ENCODE measurements around the gene TSHZ2. TPM values are rescaled to one million over a fixed set of nuclear protein-coding genes. Genes with fewer than 3 reads are reported as not detected.

Gene TSHZ2
- total RNA-seq, 1 experiment from 2014 or later, result 2.3 TPM

GRCh38 chr20:53497246-53497645, 525.1 kb downstream of the TSHZ2 start:
- H3K9me3 Mint-ChIP-seq (ENCODE audit: unreplicated experiment), result peaks cover 15% of the 10 kb centered on the region
- TF ChIP-seq CTCF (IDR thresholded peaks at IDR 0.05; ENCODE audit: unreplicated experiment), result no peak
- no peaks in the 10 kb centered on the region for H3K27me3 Mint-ChIP-seq (ENCODE audit: insufficient read depth, unreplicated experiment)
- ChIA-PET CTCF (interaction anchor here (0.7 to 1.2 kb wide), 3 partner anchors 8 to 776 kb away, joined by 3 read pairs; no protein-coding TSS in a partner anchor), POLR2A (no interaction called here)
- no peak overlapping the region for H3K4me3 Mint-ChIP-seq (ENCODE audit: unreplicated experiment)
- no TSS peak for BruUV-seq (replicated peaks)
- H3K36me3 Mint-ChIP-seq (ENCODE audit: insufficient read depth, unreplicated experiment), result no peaks in the 10 kb centered on the region
- peaks cover 2% of the 10 kb centered on the region for H3K4me1 Mint-ChIP-seq (ENCODE audit: insufficient read depth, unreplicated experiment)
- intact Hi-C loops (cut with micrococcal nuclease), result no loop called here
- H3K27ac Mint-ChIP-seq (ENCODE audit: low read depth, unreplicated experiment), result no peak overlapping the region
- DNase-seq (ENCODE audit: unreplicated experiment), result no peak

- Mint-ChIP-seq H3K27me3 (ENCODE audit: insufficient read depth, unreplicated experiment) (no peaks in the 10 kb centered on the region), H3K36me3 (ENCODE audit: insufficient read depth, unreplicated experiment) (no peaks in the 10 kb centered on the region), H3K27ac (ENCODE audit: low read depth, unreplicated experiment) (no peak overlapping the region), H3K9me3 (ENCODE audit: unreplicated experiment) (peaks cover 15% of the 10 kb centered on the region), H3K4me1 (ENCODE audit: insufficient read depth, unreplicated experiment) (no peaks in the 10 kb centered on the region), H3K4me3 (ENCODE audit: unreplicated experiment) (no peak overlapping the region)
- BruUV-seq (replicated peaks), result no TSS peak
- intact Hi-C loops (cut with micrococcal nuclease), result no loop called here
- TF ChIP-seq CTCF (IDR thresholded peaks at IDR 0.05; ENCODE audit: unreplicated experiment), result no peak
- no peak for DNase-seq (ENCODE audit: unreplicated experiment)
- POLR2A ChIA-PET, result no interaction called here
- CTCF ChIA-PET, result interaction anchor here (0.6 to 0.7 kb wide), 2 partner anchors 10 to 571 kb away, joined by 4 read pairs; no protein-coding TSS in a partner anchor
Measured at GRCh38 chr20:53498341-53498740, 526.2 kb downstream of the TSHZ2 start.

DNA sequence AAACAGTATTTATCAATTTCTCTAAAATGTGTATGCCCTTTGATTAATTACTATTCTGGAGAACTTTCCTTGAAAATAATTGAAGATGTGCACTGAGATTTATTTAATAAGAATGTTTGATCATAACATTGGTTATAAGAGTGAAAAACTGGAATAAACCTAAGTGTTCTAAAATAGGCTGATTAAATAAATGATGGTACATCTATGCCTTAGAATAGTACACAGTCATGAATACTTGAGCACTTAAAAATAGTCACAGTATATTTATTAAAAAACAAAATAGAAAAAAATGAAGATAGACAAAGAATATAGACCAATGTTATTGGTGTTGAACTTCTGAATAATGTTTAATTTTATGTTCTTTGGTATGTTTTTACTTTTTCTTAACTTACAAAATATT, 528.5 kb downstream of the TSHZ2 start:
- intact Hi-C loops (cut with micrococcal nuclease), result no loop called here
- BruUV-seq (replicated peaks), result no TSS peak
- no peak overlapping the region for H3K27ac Mint-ChIP-seq (ENCODE audit: low read depth, unreplicated experiment)
- no peak for TF ChIP-seq CTCF (IDR thresholded peaks at IDR 0.05; ENCODE audit: unreplicated experiment)
- H3K9me3 Mint-ChIP-seq (ENCODE audit: unreplicated experiment), result peaks cover 15% of the 10 kb centered on the region
- DNase-seq (ENCODE audit: unreplicated experiment), result no peak
- no peaks in the 10 kb centered on the region for H3K4me1 Mint-ChIP-seq (ENCODE audit: insufficient read depth, unreplicated experiment)
- H3K27me3 Mint-ChIP-seq (ENCODE audit: insufficient read depth, unreplicated experiment), result no peaks in the 10 kb centered on the region
- ChIA-PET POLR2A (no interaction called here), CTCF (interaction anchor here (0.7 kb wide), 1 partner anchor 1280 kb away, joined by 3 read pairs; no protein-coding TSS in a partner anchor)
- no peaks in the 10 kb centered on the region for H3K36me3 Mint-ChIP-seq (ENCODE audit: insufficient read depth, unreplicated experiment)
- no peak overlapping the region for H3K4me3 Mint-ChIP-seq (ENCODE audit: unreplicated experiment)

GRCh38 chr20:53502820-53503219, 530.7 kb downstream of the TSHZ2 start:
- H3K4me1 Mint-ChIP-seq (ENCODE audit: insufficient read depth, unreplicated experiment), result no peaks in the 10 kb centered on the region
- ChIA-PET CTCF (interaction anchor here (1.0 kb wide), 1 partner anchor 1124 kb away, joined by 3 read pairs; no protein-coding TSS in a partner anchor), POLR2A (no interaction called here)
- peaks cover 7% of the 10 kb centered on the region for H3K9me3 Mint-ChIP-seq (ENCODE audit: unreplicated experiment)
- H3K27me3 Mint-ChIP-seq (ENCODE audit: insufficient read depth, unreplicated experiment), result no peaks in the 10 kb centered on the region
- no peak overlapping the region for H3K4me3 Mint-ChIP-seq (ENCODE audit: unreplicated experiment)
- H3K36me3 Mint-ChIP-seq (ENCODE audit: insufficient read depth, unreplicated experiment), result no peaks in the 10 kb centered on the region
- BruUV-seq (replicated peaks), result no TSS peak
- DNase-seq (ENCODE audit: unreplicated experiment), result no peak
- no peak for TF ChIP-seq CTCF (IDR thresholded peaks at IDR 0.05; ENCODE audit: unreplicated experiment)
- H3K27ac Mint-ChIP-seq (ENCODE audit: low read depth, unreplicated experiment), result no peak overlapping the region
- intact Hi-C loops (cut with micrococcal nuclease), result no loop called here
